Medulla oblongata (tissue), 1 donor: Measurements from ENCODE around the gene ADGRL1.
A peak's percentile ranks its signal among the peaks of the same experiment; 100 is the strongest.
"Not testable (repeated sequence)": the region's sequence is repeated elsewhere in the genome, so short reads cannot be mapped to it uniquely, and the experiment has no call there.

Experiments
- DNase-seq: peaks from one replicate; pipeline ENCODE4 v3.0.0-alpha.2; 2015; ENCODE audit errors: extremely low spot score

The ADGRL1 gene

GRCh38 chr19:14189415-14189814 lies 16.6 kb downstream of the ADGRL1 start:
- DNase-seq = no peak

GRCh38 chr19:14188086-14188485 lies 17.9 kb downstream of the ADGRL1 start:
- DNase-seq = not testable (repeated sequence)

GRCh38 chr19:14187561-14187960 lies 18.4 kb downstream of the ADGRL1 start:
- no peak for DNase-seq

- DNase-seq = not testable (repeated sequence)
Observed at GRCh38 chr19:14186684-14187083, 19.3 kb downstream of the ADGRL1 start.

DNA sequence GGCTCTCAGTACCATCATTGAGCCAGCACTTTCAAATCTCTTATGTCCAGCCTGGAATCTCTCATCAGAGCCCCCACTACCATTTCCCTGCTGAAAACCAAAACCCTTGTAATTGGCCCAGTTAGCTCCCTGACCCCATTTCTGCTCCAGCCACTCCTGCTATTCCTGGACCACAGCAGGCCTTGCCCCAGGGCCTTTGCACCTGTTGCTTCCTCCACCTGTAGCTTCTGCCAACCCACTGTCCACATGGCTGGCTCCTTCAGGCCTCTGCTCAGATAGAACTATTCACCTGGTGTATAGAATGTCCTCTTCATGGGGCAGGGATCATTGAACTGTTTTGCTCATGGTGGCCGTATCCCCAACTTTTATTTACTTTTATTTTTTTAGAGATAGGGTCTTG lies 20.3 kb downstream of the ADGRL1 start:
- DNase-seq = not testable (repeated sequence)

- DNase-seq = no peak
Observed at GRCh38 chr19:14185158-14185557, 20.8 kb downstream of the ADGRL1 start.

DNA sequence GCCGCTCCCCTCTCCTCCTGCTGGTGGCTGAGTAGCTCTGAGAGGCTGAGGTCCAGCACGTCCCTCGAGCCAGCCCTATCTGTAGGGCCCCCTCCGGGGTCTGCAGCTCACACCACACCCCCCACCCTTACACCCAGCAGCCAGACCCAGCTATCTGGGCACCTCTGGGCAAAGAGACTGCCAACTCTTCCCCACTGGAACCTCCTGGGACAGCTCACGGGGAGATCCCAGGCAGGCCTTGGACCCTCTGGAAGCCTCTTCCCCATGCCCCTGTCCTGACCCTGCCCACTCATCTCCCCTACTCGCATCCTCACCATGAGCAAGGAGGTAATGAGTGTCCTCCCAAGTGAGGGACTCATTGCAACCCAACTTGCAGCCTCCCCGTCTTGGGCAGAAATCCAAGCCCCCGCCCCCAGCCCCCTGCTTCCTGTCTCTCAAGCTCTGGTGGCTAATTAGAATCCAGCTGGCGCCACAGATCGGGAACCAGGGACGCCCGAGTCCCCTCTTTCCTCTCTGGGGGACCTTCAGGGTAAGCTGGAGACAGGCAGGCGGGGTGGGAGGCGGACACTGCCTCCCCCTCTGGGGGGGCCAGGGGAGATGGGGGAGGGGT lies 22.1 kb downstream of the ADGRL1 start:
- no peak for DNase-seq

DNA sequence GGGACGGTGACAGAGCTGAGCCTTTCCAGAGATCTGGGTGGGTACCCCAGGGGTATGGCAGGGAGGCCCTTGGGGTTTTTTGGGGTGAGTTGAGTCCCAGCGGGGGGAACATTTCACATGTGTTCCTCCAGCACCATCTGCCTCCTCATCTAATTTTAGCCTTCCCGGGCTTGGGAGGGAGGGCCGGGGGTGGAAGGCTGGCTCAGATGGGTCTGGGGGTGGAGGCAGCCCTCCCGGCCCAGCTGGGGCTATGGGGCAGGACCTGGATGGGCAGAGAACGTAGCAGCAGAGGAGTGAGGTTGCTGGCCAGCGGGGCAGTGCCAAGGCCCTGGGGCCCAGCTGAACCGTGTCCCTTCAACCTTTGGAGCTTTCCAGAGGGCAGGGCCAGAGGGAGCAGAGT lies 23.5 kb downstream of the ADGRL1 start:
- DNase-seq = no peak

DNA sequence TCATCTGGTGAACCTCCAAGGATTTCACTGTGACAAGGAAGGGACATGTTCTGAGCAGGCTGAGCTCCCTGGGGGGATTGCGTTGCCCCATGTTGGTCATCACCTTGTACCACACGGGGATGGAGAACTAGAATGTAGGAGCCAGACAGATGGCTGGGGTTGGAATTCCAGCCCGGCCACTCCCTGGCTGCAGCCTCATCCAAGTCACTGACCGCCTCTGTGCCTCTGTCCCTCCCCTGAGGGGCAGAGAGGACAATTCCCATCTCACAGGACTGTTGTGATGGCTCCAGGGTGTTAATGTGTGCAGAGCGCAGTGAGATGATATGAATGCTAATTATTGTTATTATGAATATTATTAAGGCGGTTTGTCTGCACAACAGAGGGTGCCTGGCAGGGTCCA lies 24.1 kb downstream of the ADGRL1 start:
- no peak for DNase-seq

DNA sequence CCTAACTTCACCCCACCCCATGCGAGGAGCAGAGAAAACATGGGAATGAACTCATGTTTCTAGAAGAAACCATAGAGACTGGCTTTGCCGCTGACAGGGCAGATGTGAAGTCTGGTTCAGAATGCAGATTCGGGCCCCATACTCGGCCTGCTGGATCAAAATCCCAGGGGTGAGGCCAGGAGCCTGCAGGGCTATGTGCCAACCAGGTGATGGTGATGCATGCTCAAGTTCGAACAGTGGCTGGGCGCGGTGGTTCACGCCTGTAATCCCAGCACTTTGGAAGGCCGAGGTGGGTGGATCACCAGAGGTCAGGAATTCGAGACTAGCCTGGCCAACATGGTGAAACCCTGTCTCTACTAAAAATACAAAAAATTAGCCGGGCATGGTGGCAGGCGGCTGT lies 24.8 kb downstream of the ADGRL1 start:
- DNase-seq = not testable (repeated sequence)

GRCh38 chr19:14177496-14178074 lies 28.4 kb downstream of the ADGRL1 start:
- DNase-seq = no peak

DNA sequence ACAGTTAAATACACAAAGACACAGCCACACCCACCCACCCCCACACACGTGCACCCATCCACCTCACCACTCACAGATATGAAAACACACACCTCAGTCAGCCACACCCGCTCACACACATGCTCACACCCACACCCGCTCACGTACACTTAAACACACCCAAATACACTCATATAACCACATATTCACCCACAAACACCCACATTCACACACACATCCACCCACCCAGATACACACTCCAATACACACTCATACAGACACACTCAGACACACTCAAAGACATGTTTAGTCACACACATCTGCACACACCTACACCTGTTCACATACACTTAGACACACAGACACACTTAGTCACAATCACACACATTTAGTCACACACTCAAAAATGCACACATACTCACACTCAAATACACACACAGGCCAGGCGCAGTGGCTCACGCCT lies 30.6 kb downstream of the ADGRL1 start:
- no peak for DNase-seq

GRCh38 chr19:14174883-14175282 lies 31.1 kb downstream of the ADGRL1 start:
- no peak for DNase-seq

GRCh38 chr19:14168993-14169392 lies 37.0 kb downstream of the ADGRL1 start:
- DNase-seq = no peak

- DNase-seq = no peak
Observed at GRCh38 chr19:14168259-14168972, 37.6 kb downstream of the ADGRL1 start.

DNA sequence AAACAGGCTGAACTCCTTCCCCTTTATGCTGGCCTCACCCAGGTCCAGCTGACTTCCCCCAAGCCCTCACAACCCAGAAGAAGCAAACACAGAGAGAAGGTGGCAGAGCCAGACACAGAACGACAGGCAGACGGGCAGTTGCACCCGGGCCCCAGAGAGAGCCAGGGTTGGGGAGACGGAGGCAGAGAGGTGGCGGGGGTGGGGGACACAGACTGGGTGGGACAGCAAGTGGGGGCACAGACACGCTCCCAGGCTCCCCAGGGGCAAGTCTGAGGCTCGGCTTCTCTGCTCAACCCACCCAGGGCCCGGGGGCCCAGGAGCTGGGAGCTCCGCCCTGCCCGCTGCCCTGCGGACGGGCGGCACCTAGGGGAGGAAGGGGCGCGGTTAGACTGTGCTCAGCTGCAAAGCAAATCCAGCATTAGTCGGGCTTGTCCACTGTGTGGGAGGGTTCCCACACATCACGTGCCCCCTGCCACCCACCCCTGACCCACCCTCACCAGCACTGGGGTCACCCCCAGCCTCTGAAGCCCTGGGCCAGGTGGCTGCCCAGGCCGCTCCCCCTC lies 38.3 kb downstream of the ADGRL1 start:
- peak; percentile 18 for DNase-seq

- DNase-seq = no peak
Observed at GRCh38 chr19:14166999-14167575, 38.9 kb downstream of the ADGRL1 start.

DNA sequence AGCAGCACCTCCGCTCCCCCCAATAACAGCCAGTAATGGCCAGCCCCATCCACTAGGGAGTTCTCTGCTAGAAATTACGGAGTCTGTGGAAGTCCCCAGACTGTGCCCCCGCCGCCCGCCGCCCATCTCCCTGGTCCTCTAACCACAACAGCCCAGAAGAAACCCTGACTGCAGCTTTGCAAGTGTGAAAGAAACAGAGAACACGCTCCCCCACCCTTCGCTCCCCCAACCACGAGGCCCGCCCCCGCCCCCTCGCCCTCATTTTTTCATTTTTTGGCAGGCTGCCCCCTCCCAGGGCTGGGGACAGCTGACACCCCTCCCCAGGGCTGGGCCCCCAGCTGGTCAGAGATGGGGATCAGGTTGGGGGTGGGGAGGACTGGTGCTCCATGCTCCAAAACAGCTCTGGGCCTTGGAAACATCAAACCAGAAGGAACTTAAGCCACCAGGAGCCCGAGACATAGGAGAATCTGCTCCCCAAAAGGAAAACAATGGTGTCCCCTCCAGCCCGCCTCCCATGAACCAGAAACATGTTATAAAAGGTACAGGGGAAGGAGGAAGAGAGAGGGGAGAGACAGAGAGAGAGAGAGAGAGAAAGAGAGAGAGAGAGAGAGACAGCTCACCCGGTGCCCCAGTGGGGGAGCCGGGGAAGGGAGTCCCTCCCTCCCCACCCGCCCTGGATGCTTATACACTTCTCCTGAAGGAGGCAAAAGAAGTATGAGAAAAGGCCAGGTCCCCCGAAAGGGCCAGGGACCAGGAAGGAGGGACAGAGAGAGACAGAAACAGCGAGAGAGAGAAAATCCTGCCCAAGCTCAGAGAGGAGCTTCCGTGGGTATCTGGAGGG lies 39.8 kb downstream of the ADGRL1 start:
- no peak for DNase-seq

DNA sequence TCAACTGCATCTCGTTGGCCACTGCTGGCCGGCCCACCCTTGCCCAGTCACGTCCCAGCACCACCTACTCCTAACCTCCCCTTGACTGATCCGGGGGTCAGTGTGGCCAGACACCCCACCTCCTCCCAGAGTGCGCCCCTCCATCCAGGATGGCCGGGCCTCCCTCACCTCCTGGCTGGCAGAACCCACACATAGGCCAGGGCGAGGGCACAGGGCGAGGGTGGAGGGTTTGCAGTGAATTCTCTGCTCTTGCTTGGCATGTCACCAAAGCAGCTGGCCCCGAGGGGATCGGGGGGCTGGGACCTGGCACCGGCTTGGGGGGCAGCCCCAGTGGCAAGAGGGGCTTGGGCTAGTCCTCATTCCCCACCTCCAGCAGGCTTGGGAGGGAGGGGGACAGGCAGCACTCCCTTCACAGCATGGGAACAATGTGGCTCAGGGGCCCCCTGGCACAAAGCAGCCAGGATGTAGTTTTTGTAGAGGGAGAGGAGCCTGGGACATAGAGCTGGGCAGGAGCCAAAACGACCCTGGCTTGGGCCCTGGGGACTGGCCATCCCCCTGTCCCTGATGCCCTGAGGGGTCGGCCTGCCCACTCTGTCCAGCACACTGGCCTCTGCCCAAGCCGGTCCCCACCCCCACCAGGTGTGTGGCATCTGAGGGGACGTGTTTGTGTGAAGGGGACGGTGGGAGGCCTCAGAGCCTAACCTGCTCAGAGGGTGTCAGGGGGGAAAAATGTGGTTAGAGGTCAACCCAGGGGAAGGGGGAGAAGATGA lies 41.1 kb downstream of the ADGRL1 start:
- no peak for DNase-seq

DNA sequence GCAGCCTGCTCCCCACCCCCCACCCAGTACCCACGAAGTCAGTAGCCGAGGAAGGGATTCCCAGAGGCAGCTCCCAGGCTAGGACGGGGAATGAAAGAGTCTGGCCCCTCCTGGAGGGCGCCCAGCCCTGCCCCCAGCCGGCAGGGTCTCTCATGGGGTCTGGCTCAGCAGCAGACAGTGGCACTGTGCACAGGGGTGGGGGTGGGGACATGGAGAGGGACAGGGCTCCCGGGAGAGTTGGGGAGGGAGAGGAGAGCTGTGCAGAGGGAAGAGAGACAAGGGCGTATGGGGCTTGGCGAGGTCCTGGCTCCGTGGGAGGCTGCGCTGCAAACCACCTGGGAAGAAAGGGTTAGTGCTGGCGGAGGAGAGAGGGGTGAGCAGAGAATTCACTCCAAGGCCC lies 41.9 kb downstream of the ADGRL1 start:
- no peak for DNase-seq

- no peak for DNase-seq
Observed at GRCh38 chr19:14162871-14163297, 43.1 kb downstream of the ADGRL1 start.
